H1 (cell line): ENCODE data around the gene HEXIM1.

Experiments used
- CBX8 ChIP-seq: fragments of 300-800, 300-1000 bp; sonication (generic); IDR thresholded peaks from 2 replicates; pipeline ENCODE4 v1.7.1; 2016; ENCODE audit warnings: low read depth, low read length, borderline replicate concordance
- CTCF ChIP-seq, 3 experiments: IDR thresholded peaks; 1 replicate in 2 of 3; 2 replicates in 1 of 3; pipeline versions ENCODE4 v1.5.1 to v1.6.1; 2011; ENCODE audit warnings: low read length in 3 of 3, mild to moderate bottlenecking in 3 of 3, inconsistent platforms in 2 of 3, low read depth in 1 of 3, moderate library complexity in 1 of 3; ENCODE audit not compliant: insufficient read depth in 1 of 3; ENCODE audit errors: control extremely low read depth in 1 of 3
- E2F6 ChIP-seq: IDR thresholded peaks from 2 replicates; pipeline ENCODE4 v1.6.1; 2012; ENCODE audit warnings: inconsistent platforms
- EP300 ChIP-seq, 2 experiments: IDR thresholded peaks; 1 replicate in 1 of 2; 2 replicates in 1 of 2; pipeline ENCODE4 v1.6.1; 2011 to 2012; ENCODE audit warnings: low read depth in 2 of 2, low read length in 2 of 2, mild to moderate bottlenecking in 2 of 2, borderline replicate concordance in 1 of 2, inconsistent platforms in 1 of 2, moderate library complexity in 1 of 2
- JUN ChIP-seq: IDR thresholded peaks from 2 replicates; pipeline ENCODE4 v1.6.1; 2011; ENCODE audit warnings: low read depth, mild to moderate bottlenecking, improper control_type of control experiment, low read length
- MAFK ChIP-seq: IDR thresholded peaks from 2 replicates; pipeline ENCODE4 v1.6.1; 2012; ENCODE audit warnings: low read depth, mild to moderate bottlenecking, improper control_type of control experiment, low read length
- NRF1 ChIP-seq: IDR thresholded peaks from 2 replicates; pipeline ENCODE4 v1.6.1; 2011; ENCODE audit warnings: mild to moderate bottlenecking, low read depth, low read length, improper control_type of control experiment
- POLR2AphosphoS5 ChIP-seq: IDR thresholded peaks from 2 replicates; pipeline ENCODE4 v1.6.1; 2011; ENCODE audit warnings: low read depth, low read length
- RXRA ChIP-seq: IDR thresholded peaks from 2 replicates; pipeline ENCODE4 v1.6.1; 2011; ENCODE audit warnings: low read depth, mild to moderate bottlenecking, low read length, moderate library complexity; ENCODE audit not compliant: insufficient read depth
- SP2 ChIP-seq: IDR thresholded peaks from 2 replicates; pipeline ENCODE4 v1.6.1; 2012; ENCODE audit warnings: mild to moderate bottlenecking, low read length, inconsistent platforms
- SUZ12 ChIP-seq: fragments of 200-600 bp; sonication (generic); IDR thresholded peaks from 2 replicates; pipeline ENCODE4 v1.6.1; 2012; ENCODE audit warnings: mild to moderate bottlenecking, inconsistent platforms, low read length, moderate library complexity, mixed read lengths

- TF ChIP-seq E2F6 (0 out of 2 replicates have a peak, but pooled peaks have one; percentile 8), EP300 (IDR thresholded peaks at IDR 0.05; ENCODE audit: borderline replicate concordance in 1 of 2, low read depth in 2 of 2, low read length in 2 of 2) (no peak), SP2 (no peak), MAFK (no peak), RXRA (no peak), CTCF (IDR thresholded peaks at IDR 0.05; ENCODE audit: control extremely low read depth in 1 of 3, insufficient read depth in 1 of 3, low read depth in 1 of 3, low read length in 3 of 3) (peak; percentile 79 to 90 (median 86)), SUZ12 (no peak; the same call in 1 of the 2 replicates), NRF1 (no peak), CBX8 (no peak), POLR2AphosphoS5 (no peak; the same call in 1 of the 2 replicates), JUN (no peak)
Observed at GRCh38 chr17:45149037-45149668, 878 bp downstream of the HEXIM1 start.
